GM18511 (cell line): ENCODE results near the gene SYT11.

Experiments
- ATAC-seq: cut with Tn5 transposase; IDR thresholded peaks from one replicate; pipeline ENCODE4 v1.9.1; 2021; ENCODE audit warnings: mild to moderate bottlenecking, moderate library complexity; ENCODE audit not compliant: unreplicated experiment

The SYT11 gene

DNA sequence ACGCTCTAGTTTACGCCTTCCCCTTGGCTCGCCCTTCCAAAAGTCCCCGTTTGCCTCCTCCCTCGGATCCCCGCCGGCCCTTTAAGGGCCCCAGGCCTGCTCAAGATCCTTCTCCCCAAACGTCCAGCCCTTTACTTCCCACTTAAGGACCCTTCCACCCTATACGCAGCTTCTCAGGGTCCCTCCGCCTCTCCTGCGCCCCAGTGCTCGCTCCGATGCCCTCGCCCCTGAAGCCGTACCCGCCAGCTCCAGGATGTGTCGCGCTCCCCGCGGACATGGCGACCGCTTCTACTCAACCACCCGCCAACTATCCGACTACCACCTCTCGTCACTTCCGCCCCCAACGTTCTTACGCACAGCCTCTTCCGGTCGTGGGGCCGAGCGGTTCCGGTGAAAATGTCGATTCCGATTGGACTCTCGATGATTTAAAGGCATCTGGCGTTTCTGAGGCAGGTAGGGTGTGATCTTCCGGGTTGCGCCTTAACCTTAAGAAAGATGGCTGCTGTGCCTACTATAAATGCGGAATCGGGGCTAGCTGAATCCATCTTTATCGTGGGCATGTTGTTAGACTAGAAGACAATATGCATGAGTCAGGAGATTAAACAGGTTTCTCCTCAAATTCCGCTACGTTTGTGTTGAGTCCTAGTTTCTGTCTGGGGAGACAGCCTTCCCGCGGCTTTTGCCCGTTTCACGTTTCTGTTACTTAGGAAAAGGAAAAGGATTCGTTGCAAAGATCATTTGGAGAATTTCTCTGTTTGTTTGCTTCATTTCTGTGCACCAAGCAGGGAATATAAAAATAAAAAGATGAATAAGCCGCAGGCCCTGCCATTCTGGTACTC, 74.9 kb downstream of the SYT11 start, which contains the start of gene KHDC4:
KHDC4 (minus strand) TSS at position 317 of the 839 bp plus-strand sequence; CDS start at position 277, 40 bp downstream.
- ATAC-seq: peak; percentile 97
